GM19035 (cell line): Measurements from ENCODE around the gene LMOD1.

Experiments
- ATAC-seq: cut with Tn5 transposase; IDR thresholded peaks from one replicate; pipeline ENCODE4 v1.9.1; 2021; ENCODE audit not compliant: unreplicated experiment

Gene LMOD1

DNA sequence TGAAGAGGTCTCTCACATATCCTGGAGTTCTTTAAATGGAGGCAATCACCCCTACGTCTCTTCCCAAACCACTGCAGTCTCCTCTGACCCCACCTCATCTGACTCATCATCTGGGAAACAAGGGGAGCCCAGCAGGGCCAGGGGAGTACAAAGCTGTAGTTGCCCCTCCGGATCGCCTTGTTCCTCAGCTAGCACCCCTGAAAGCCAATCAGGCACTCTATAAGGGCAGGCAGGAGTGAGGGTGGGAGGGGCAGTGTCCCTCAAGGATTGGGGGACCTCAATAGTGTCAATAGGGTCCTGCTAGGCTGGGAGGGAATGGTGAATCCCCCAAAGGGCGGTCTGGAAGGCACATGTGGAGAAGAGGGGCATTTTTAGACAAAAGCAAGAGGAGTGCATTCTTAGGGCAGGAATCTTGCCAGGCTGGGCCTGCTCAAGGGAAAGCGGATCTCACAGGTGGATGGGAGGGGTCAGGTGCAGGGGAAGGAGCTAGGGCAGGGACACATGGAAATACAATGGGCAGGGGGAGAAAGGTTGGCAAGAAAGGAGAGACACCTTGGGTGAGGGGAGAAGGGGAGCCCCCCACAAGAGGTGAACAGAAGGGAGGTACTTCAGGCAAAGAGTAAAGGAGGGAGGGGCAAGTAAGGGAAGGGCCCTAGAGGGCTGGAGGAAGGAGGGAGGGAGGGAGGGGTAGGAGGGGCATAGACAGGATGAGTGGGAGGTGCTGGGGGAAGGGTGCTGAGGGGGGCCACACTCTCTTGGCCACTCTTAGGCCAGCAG is 51.8 kb downstream of the LMOD1 start:
- ATAC-seq = no peak

- no peak for ATAC-seq
These were observed 52.9 kb downstream of the LMOD1 start for GRCh38 chr1:201893431-201893830.

GRCh38 chr1:201892211-201892610 is 54.1 kb downstream of the LMOD1 start:
- no peak for ATAC-seq

DNA sequence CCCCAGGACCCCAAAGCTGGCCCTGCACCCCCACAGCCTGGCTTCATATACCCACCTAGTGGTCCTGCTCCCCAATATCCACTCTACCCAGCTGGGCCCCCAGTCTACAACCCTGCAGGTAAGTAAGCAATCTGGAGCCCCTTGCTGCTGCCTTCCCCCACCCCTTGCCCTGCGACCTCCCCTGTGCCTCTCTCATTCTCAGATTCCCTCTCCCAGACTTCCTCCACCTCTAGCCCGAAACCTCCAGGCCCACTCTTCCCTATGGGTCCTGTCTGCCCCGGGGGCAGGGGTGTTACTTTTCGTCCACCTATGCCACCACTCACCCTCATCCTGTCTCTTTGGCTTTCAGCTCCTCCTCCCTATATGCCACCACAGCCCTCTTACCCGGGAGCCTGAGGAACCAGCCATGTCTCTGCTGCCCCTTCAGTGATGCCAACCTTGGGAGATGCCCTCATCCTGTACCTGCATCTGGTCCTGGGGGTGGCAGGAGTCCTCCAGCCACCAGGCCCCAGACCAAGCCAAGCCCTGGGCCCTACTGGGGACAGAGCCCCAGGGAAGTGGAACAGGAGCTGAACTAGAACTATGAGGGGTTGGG is 54.8 kb downstream of the LMOD1 start:
- no peak for ATAC-seq

GRCh38 chr1:201890806-201891450 is 55.4 kb downstream of the LMOD1 start:
- ATAC-seq = no peak

GRCh38 chr1:201890223-201890622 is 56.1 kb downstream of the LMOD1 start:
- no peak for ATAC-seq

GRCh38 chr1:201889090-201889968 is 57.0 kb downstream of the LMOD1 start:
- no peak for ATAC-seq

GRCh38 chr1:201888282-201889089 is 57.9 kb downstream of the LMOD1 start, which contains the start of gene SHISA4:
Gene SHISA4 (plus strand): TSS chr1:201888898. CDS start chr1:201888995, 97 bp downstream.
- ATAC-seq = no peak

- ATAC-seq = no peak
These were observed 59.1 kb downstream of the LMOD1 start for GRCh38 chr1:201887116-201887866.

GRCh38 chr1:201886103-201886885 is 60.1 kb downstream of the LMOD1 start:
- no peak for ATAC-seq

DNA sequence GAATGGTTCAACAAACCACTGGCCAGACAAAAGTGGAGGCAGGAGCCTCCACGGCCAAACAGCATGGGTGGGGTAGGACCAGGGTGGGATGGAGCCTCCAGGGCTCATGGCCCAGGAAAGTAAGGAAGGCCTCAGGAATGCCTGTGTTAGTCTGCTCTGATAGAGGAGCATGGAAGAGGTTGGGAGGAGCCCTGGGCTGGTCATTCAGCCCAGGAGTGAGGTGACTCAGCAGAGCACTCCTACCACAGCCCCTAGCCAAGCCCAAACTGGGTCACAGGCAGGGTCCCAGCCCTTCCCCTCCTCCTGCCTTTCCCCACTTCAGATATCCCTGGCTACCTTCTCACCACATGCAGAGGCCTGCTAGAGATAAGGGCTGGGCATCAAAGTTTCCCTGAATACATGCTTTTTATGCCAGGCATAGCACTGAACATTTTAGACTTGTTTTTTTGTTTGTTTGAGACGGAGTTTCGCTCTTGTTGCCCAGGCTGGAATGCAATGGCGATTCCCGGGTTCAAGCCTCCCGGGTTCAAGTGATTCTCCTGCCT is 60.7 kb downstream of the LMOD1 start:
- ATAC-seq = no peak

GRCh38 chr1:201884425-201884824 is 61.9 kb downstream of the LMOD1 start:
- no peak for ATAC-seq

DNA sequence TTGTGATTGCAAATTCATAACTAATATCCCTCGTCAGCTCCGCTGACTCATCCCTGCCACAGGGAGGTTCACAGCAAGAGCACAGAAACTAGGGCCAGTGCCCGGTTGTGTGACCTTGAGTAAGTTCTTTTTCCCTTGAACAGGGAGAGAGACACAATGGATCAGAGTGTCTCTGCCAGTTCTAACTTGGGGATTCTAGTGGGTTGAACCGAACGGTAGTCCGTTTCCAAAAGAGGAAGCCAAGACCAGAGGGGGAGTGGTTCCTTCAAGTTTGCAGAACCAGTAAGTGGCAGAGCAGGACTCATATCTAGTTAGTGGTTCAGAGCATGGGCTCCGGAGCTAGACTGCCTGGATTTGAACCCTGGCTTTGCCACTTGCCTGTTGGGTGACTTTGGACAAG is 62.6 kb downstream of the LMOD1 start:
- no peak for ATAC-seq

- no peak for ATAC-seq
These were observed 63.1 kb downstream of the LMOD1 start for GRCh38 chr1:201883266-201883665.

- ATAC-seq = no peak
These were observed 63.6 kb downstream of the LMOD1 start for GRCh38 chr1:201882665-201883132.

DNA sequence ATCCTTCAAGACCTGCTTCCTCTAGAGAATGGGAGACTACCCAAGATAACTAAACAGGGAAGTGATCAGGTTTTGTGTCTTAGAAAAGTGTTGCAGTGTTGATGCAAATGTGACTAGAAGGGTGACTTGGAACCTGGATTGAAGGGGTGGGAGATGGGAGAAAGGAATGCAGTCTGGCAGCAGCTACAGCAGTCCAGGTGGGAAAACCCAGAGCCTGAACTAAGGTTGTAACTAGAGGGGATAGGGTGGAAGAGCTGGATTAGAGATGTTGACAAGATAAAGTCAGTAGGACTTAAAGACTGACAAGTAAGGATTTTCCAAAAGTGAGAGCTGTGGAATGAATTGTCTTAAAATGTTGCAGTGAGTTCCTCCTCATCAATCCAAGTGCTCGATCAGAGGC is 64.7 kb downstream of the LMOD1 start:
- no peak for ATAC-seq

DNA sequence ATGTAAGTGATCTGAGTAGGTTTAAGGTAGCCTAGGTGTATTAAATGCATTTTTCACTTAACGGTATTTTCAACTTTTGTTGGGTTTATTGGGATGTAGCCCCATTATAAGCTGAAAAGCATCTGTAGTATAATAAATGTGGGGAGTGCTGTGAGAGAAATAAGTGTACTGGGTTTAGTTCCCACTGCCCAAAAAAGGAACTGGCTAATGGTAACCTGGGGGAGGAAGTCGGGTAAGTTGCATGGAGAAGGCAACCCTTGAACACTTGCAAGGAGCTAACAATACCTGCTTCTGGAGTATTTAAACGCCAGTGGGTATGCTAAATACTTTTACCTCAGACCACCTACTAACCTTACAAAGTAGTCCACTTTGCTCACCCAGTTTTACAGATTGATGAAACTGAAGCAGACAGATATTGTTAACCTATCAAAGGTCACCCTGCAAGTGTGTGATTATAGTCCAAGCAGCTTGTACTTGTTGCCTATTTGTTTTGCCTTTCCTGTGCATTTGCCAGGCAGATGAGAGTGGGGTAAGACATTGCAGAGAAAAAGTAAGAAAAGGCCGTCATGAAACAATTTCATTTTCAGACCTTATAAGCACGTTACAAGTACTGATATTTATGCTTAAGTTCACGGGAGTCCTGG is 65.3 kb downstream of the LMOD1 start:
- no peak for ATAC-seq

DNA sequence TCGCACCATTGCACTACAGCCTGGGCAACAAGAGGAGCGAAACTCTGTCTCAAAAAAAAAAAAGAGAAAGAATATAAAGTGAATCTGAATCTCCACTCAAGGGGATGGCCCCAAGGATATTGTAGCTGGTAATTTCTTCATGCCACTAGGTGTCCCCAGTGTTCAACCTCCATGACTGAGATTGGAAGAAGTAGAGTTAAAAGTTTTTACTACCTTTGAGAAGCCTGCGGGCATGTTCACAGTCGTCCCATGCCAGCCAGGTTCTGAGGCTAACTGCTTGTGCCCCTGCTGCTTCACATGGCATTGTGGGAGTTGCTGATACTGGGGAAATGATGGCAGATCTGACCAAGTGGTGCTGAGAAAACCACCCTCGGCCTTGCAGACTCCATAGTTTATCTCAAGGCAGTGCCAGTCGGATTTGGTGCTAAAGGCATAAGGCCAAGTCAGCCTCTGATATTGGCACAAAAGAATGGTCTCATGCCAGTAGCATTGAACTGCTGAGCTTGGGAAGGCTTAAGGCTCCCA is 68.4 kb downstream of the LMOD1 start:
- no peak for ATAC-seq
